Rectal smooth muscle tissue (tissue), 1 donor: ENCODE data around the gene GID8.

Experiments
- H3K27ac ChIP-seq: one replicate; pipeline ENCODE4 v1.7.0; 2013; ENCODE audit warnings: low read depth, low read length, inconsistent platforms
- H3K27me3 ChIP-seq: one replicate; pipeline ENCODE4 v1.7.0; 2013; ENCODE audit warnings: low read length; ENCODE audit not compliant: control insufficient read depth, insufficient read depth
- H3K36me3 ChIP-seq: one replicate; pipeline ENCODE4 v1.7.0; 2013; ENCODE audit warnings: low read length; ENCODE audit not compliant: control insufficient read depth, insufficient read depth
- H3K4me1 ChIP-seq: one replicate; pipeline ENCODE4 v1.7.0; 2013; ENCODE audit warnings: low read length; ENCODE audit not compliant: control insufficient read depth, insufficient read depth
- H3K4me3 ChIP-seq: one replicate; pipeline ENCODE4 v1.7.0; 2013; ENCODE audit warnings: low read length
- H3K9ac ChIP-seq: one replicate; pipeline ENCODE4 v1.7.0; 2013; ENCODE audit warnings: low read length

Gene GID8

GRCh38 chr20:62969939-62970306, 32.0 kb downstream of the GID8 start:
- peaks cover 30% of the 10 kb centered on the region for H3K27me3 ChIP-seq
- no peaks in the 10 kb centered on the region for H3K36me3 ChIP-seq
- H3K27ac ChIP-seq: no peak overlapping the region
- H3K4me3 ChIP-seq: no peak overlapping the region
- H3K4me1 ChIP-seq: peaks cover 2% of the 10 kb centered on the region
- no peak overlapping the region for H3K9ac ChIP-seq

DNA sequence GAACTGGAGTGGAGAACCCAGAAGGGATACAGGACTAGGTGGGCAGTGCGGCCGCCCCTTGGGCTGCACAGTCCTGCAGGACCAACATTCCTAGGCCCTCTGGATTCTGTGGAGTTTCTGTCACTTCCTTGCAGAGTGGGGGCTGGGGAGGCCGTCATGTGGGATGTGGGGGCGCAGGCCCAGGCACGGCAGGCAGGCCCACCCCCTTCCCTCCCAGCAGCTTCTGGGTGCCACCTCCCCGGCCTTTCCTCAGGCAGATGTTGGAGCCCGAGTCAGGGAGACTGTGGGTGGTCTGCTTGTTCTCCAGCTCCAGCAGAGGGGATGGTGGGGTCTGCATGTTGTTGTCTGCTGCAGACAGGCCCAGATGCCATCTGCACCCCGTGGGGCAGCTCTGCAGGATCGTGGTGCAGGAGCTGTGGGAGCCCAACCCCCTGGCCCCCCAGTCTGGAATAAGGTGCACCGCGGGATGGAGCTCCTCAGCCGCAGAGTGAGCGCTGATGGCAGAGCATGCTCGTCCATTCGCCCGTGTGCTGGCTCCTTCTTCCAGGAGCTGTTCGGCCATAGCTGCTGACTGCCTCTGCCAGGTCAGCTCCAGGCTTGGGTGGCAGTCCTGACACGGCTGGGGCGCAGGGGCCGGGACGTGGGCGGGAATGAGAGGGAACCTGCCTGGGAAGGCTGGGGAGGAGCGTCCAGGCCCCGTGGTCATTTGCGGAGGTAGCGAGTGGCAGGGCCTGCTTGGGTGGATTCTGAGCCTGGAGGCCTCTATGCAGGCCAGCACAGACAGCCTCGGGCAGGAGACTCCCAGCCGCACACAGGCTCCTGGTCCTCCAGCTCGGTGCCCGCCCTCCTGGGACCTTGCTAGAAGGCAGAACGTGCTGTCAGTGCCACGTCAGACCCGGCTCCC, 32.6 kb downstream of the GID8 start:
- Histone ChIP-seq H3K4me1 (peaks cover 2% of the 10 kb centered on the region), H3K27ac (no peak overlapping the region), H3K4me3 (no peak overlapping the region), H3K36me3 (no peaks in the 10 kb centered on the region), H3K9ac (no peak overlapping the region), H3K27me3 (peaks cover 34% of the 10 kb centered on the region)

DNA sequence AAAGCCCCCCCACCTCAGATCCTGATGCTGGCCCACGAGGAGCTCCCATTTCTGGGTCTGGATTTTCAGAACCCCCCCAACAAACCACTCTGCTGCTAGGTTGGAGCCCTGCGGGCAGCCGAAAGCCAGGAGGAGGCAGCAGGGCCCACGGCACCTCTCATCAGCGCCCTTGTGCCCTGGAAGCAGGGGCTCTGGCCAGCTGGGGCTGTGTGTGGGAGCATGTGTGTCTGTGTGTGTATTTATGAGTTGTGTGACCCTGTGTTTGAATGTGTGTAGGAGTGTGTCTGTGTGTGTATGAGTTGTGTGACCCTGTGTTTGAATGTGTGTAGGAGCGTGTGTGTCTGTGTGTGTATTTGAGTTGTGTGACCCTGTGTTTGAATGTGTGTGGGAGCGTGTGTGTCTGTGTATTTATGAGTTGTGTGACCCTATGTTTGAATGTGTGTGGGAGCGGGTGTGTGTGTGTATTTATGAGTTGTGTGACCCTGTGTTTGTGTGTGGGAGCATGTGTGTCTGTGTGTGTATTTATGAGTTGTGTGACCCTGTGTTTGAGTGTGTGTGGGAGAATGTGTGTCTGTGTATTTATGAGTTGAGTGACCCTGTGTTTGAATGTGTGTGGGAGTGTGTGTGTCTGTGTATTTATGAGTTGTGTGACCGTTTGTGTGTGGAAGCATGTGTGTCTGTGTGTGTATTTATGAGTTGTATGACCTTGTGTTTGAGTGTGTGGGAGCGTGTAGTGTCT, 33.4 kb downstream of the GID8 start:
- H3K4me1 ChIP-seq: peaks cover 2% of the 10 kb centered on the region
- H3K36me3 ChIP-seq: no peaks in the 10 kb centered on the region
- H3K4me3 ChIP-seq: no peak overlapping the region
- H3K9ac ChIP-seq: no peak overlapping the region
- H3K27ac ChIP-seq: no peak overlapping the region
- H3K27me3 ChIP-seq: peaks cover 34% of the 10 kb centered on the region

DNA sequence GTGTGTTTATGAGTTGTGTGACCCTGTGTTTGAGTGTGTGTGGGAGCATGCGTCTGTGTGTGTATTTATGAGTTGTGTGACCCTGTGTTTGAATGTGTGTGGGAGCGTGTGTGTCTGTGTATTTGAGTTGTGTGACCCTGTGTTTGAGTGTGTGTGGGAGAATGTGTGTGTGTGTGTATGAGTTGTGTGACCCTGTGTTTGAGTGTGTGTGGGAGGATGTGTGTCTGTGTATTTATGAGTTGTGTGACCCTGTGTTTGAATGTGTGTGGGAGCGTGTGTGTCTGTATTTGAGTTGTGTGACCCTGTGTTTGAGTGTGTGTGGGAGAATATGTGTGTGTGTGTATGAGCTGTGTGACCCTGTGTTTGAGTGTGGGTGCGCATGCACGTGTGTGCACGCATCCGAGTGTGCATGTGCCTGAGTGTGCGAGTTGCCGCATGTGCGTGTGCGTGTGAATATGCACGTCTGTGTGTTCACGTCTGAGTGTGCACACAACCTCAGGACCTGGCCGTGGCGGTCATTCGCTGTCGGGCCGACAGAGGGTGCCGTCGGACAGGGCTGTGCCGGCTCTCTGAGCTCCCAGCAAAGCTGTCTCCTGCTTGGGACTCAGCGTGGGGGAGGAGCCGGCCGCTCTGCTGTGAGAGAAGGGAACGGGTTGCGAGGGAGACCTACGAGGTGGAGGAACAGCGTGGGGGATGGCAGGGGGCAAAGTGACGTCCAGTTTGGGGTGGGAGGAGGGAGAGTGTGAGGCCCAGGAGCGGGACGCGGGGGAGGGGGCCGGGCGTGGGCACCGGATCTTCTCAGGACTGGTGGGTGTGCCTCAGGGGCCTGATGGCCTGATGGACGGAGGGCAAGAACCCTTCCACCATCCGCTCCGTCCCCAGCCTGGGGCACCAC, 34.2 kb downstream of the GID8 start:
- H3K27me3 ChIP-seq: peaks cover 37% of the 10 kb centered on the region
- H3K4me1 ChIP-seq: peaks cover 2% of the 10 kb centered on the region
- H3K27ac ChIP-seq: no peak overlapping the region
- H3K4me3 ChIP-seq: peak overlapping the region; percentile 53
- H3K36me3 ChIP-seq: no peaks in the 10 kb centered on the region
- H3K9ac ChIP-seq: no peak overlapping the region

- H3K27me3 ChIP-seq: peaks cover 40% of the 10 kb centered on the region
- no peak overlapping the region for H3K9ac ChIP-seq
- H3K4me3 ChIP-seq: peak overlapping the region; percentile 53
- peaks cover 2% of the 10 kb centered on the region for H3K4me1 ChIP-seq
- H3K27ac ChIP-seq: no peak overlapping the region
- no peaks in the 10 kb centered on the region for H3K36me3 ChIP-seq
These were observed 35.1 kb downstream of the GID8 start for GRCh38 chr20:62972845-62973745.

- Histone ChIP-seq H3K4me1 (peaks cover 2% of the 10 kb centered on the region), H3K27me3 (peaks cover 40% of the 10 kb centered on the region), H3K27ac (no peak overlapping the region), H3K4me3 (no peak overlapping the region), H3K9ac (no peak overlapping the region), H3K36me3 (no peaks in the 10 kb centered on the region)
These were observed 37.4 kb downstream of the GID8 start for GRCh38 chr20:62975251-62975760.

- peaks cover 2% of the 10 kb centered on the region for H3K4me1 ChIP-seq
- no peak overlapping the region for H3K27ac ChIP-seq
- H3K36me3 ChIP-seq: no peaks in the 10 kb centered on the region
- H3K4me3 ChIP-seq: no peak overlapping the region
- peaks cover 34% of the 10 kb centered on the region for H3K27me3 ChIP-seq
- no peak overlapping the region for H3K9ac ChIP-seq
These were observed 38.0 kb downstream of the GID8 start for GRCh38 chr20:62975812-62976508.

DNA sequence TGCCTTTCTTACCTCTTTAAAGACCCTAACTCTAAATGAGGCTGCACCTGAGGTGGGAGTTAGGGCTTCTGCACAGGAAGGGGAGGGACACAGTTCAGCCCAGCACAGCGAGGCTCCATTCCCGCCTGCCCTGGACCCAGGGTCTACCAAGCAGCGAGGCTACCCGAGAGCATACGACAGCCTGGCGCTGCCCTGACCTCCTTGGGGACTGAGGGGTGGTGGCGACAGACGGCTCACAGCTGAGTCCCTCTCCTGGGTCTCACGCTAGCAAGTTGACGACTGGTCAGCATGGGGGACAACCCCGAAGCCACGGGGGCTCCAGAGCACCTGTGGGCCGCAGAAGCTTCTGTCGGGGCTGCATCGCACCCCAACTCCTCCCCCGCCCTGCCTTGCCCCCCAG, 38.9 kb downstream of the GID8 start:
- H3K27ac ChIP-seq: no peak overlapping the region
- H3K9ac ChIP-seq: no peak overlapping the region
- no peak overlapping the region for H3K4me3 ChIP-seq
- peaks cover 2% of the 10 kb centered on the region for H3K4me1 ChIP-seq
- peaks cover 39% of the 10 kb centered on the region for H3K27me3 ChIP-seq
- no peaks in the 10 kb centered on the region for H3K36me3 ChIP-seq

DNA sequence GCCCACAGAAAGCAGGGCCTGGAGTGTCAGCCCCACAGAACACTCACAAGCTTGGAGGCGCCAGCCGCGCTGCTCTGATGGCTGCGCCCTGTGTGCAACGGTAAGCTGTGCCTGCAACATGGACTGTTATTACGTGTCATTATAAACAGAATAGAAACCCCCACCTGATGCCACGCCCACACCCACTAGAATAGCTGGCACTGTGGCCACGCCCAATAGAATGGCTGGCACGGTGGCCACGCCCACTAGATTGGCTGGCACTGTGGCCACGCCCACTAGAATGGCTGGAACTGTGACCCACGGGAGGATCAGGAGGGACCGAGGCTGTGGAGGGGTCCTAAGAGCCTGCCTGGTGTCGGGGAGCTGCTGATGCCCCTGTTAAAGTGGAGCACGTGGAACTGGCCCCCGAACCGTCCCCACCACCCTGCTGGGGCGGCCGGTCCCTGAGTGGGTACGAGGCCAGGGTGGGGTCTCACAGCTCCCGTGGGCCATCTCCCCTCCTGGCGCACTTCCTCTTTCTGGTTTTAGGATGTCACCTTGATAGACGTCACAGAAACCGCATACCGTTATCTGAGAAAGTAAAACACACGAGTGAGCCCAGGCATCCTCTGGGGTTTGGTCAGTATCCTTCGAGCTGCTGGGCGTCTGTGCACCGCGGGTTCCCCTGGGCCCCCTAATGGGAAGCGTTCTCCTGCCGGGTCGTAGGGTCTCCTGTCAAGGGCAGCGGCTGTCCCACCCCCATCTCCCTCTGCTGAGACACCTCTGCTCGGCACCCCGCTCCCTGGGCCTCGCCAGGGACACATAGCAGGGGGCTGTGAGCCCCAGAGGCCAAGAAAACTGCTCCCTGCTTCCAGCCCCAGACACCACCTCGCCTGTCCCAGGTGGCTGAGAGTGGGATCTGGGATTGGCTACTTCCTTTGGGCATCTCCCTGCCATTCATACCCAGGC, 39.9 kb downstream of the GID8 start:
- no peak overlapping the region for H3K4me3 ChIP-seq
- no peak overlapping the region for H3K27ac ChIP-seq
- H3K27me3 ChIP-seq: peaks cover 38% of the 10 kb centered on the region
- no peaks in the 10 kb centered on the region for H3K36me3 ChIP-seq
- no peak overlapping the region for H3K9ac ChIP-seq
- H3K4me1 ChIP-seq: peaks cover 1% of the 10 kb centered on the region

DNA sequence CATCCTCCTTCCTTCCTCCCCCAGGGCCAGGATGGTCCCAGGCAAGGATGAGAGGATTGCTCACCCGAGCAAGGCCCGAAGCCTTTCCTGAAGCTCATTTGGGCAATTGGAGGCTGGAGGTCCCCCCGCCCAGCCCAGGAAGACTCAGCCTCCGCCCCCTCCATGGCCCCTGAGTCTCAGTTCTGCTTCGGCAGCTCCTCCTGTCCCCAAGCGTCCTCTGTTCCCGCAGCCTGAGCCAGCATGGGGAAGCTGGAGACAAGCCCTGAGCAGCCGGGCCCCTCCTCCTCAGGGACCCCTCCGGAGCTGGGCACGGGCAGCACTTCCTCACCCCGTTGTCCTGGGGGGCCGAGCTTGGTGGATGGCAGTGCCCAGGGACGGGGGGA, 40.6 kb downstream of the GID8 start:
- no peak overlapping the region for H3K9ac ChIP-seq
- no peaks in the 10 kb centered on the region for H3K36me3 ChIP-seq
- no peak overlapping the region for H3K27ac ChIP-seq
- no peaks in the 10 kb centered on the region for H3K4me1 ChIP-seq
- no peak overlapping the region for H3K4me3 ChIP-seq
- peaks cover 33% of the 10 kb centered on the region for H3K27me3 ChIP-seq
